WERI-Rb-1 (cell line): Measurements from ENCODE around the gene INTS7.
"Not testable (repeated sequence)": the region's sequence is repeated elsewhere in the genome, so short reads cannot be mapped to it uniquely, and the experiment has no call there.

Source experiments
- DNase-seq: peaks from one replicate; pipeline ENCODE4 v3.0.0-alpha.2; 2020
- H3K27ac ChIP-seq: fragments of 250-450 bp; sonication (Bioruptor Pico); 2 replicates; pipeline ENCODE4 v1.5.1; 2020; ENCODE audit warnings: mild to moderate bottlenecking, moderate library complexity
- H3K27me3 ChIP-seq: fragments of 250-450 bp; sonication (Bioruptor Pico); 2 replicates; pipeline ENCODE4 v1.5.1; 2021; ENCODE audit warnings: mild to moderate bottlenecking, low read depth, moderate library complexity; ENCODE audit not compliant: insufficient read depth, severe bottlenecking
- H3K36me3 ChIP-seq: fragments of 250-450 bp; sonication (Bioruptor Pico); 2 replicates; pipeline ENCODE4 v1.5.1; 2020; ENCODE audit warnings: mild to moderate bottlenecking, moderate library complexity
- H3K4me3 ChIP-seq: 2 replicates; pipeline ENCODE4 v1.5.1; 2011; ENCODE audit warnings: low read depth, mild to moderate bottlenecking, control low read depth, low read length
- H3K9me3 ChIP-seq: fragments of 250-450 bp; sonication (Bioruptor Pico); 2 replicates; pipeline ENCODE4 v1.5.1; 2021; ENCODE audit warnings: mild to moderate bottlenecking, moderate library complexity; ENCODE audit not compliant: severe bottlenecking
- CTCF ChIP-seq: IDR thresholded peaks from 2 replicates; pipeline ENCODE4 v1.5.1; 2011; ENCODE audit warnings: low read depth, mild to moderate bottlenecking, control low read depth, inconsistent platforms, low read length

The INTS7 gene

GRCh38 chr1:212034516-212035122 is 738 bp downstream of the INTS7 start:
- Histone ChIP-seq H3K36me3 (peaks cover 57% of the 10 kb centered on the region), H3K4me3 (peak overlapping the region; percentile 93), H3K9me3 (no peaks in the 10 kb centered on the region), H3K27me3 (no peaks in the 10 kb centered on the region), H3K27ac (peak overlapping the region; percentile 48)
- no peak for TF ChIP-seq CTCF
- no peak for DNase-seq

GRCh38 chr1:212030936-212031528 is 4.3 kb downstream of the INTS7 start:
- H3K36me3 ChIP-seq, result peaks cover 29% of the 10 kb centered on the region
- H3K27ac ChIP-seq, result no peak overlapping the region
- H3K27me3 ChIP-seq, result no peaks in the 10 kb centered on the region
- no peak for DNase-seq
- TF ChIP-seq CTCF, result no peak
- no peak overlapping the region for H3K4me3 ChIP-seq
- no peaks in the 10 kb centered on the region for H3K9me3 ChIP-seq

GRCh38 chr1:212027727-212028126 is 7.6 kb downstream of the INTS7 start:
- H3K9me3 ChIP-seq, H3K4me3 ChIP-seq, H3K27me3 ChIP-seq, DNase-seq, H3K27ac ChIP-seq: not testable (repeated sequence)
- peaks cover 28% of the 10 kb centered on the region for H3K36me3 ChIP-seq

GRCh38 chr1:212024469-212025149 is 10.7 kb downstream of the INTS7 start:
- H3K36me3 ChIP-seq, result peaks cover 29% of the 10 kb centered on the region

DNA sequence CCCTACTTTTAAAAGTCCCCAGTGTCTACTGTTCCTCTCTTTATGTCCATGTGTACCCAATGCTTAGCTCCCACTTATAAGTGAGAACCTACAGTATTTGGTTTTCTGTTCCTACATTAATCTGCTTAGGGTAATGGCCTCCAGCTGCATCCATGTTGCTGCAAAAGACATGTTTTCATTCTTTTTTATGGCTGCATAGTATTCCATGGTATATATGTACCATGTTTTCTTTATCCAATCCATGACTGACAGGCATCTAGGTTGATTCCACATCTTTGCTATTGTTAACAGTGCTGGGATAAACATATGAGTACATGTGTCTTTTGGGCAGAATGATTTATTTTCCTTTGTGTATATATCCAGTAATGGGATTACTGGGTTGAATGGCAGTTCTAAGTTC is 12.4 kb downstream of the INTS7 start:
- H3K4me3 ChIP-seq, H3K27ac ChIP-seq, DNase-seq, H3K9me3 ChIP-seq, H3K27me3 ChIP-seq: not testable (repeated sequence)
- H3K36me3 ChIP-seq, result peaks cover 34% of the 10 kb centered on the region

More at GRCh38 chr1:212024469-212025149, 10.7 kb downstream of the INTS7 start:
- no peak overlapping the region for H3K4me3 ChIP-seq
- no peak for TF ChIP-seq CTCF
- H3K27ac ChIP-seq, result no peak overlapping the region
- H3K27me3 ChIP-seq, result no peaks in the 10 kb centered on the region
- H3K9me3 ChIP-seq, result peaks cover 7% of the 10 kb centered on the region
- DNase-seq, result no peak

- H3K4me3 ChIP-seq, result no peak overlapping the region
- H3K27me3 ChIP-seq, result no peaks in the 10 kb centered on the region
- DNase-seq, result no peak
- peaks cover 7% of the 10 kb centered on the region for H3K9me3 ChIP-seq
- TF ChIP-seq CTCF, result no peak
- no peak overlapping the region for H3K27ac ChIP-seq
- peaks cover 45% of the 10 kb centered on the region for H3K36me3 ChIP-seq
Measured at GRCh38 chr1:212021563-212021962, 13.8 kb downstream of the INTS7 start.
